GM21447 (cell line): Measurements from ENCODE around the gene DHRS7B.
A peak's percentile ranks its signal among the peaks of the same experiment; 100 is the strongest.
"Not testable (repeated sequence)": the region's sequence is repeated elsewhere in the genome, so short reads cannot be mapped to it uniquely, and the experiment has no call there.

Source experiments
- ATAC-seq: cut with Tn5 transposase; IDR thresholded peaks from one replicate; pipeline ENCODE4 v1.9.1; 2021; ENCODE audit not compliant: unreplicated experiment

Gene DHRS7B

DNA sequence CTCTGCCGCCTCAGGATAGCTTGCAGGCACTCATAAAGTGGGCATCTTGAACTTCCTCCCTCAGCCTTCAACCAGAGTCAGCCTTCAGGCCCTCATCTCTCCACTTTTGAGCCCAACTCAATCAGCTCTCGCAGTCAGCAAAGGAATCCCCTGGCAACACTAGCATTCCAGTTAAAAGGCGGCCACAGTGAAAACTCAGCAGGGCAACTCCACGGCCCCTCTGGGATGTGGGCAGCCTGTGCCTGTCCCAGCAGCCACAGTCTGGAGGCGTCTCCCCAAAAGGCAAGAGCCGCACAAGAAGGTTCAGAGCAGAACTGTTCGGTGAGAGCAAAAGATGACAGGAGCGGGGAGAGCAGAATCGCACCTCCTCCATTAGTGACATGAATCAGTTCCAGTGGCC lies 78.2 kb downstream of the DHRS7B start:
- ATAC-seq, result no peak

DNA sequence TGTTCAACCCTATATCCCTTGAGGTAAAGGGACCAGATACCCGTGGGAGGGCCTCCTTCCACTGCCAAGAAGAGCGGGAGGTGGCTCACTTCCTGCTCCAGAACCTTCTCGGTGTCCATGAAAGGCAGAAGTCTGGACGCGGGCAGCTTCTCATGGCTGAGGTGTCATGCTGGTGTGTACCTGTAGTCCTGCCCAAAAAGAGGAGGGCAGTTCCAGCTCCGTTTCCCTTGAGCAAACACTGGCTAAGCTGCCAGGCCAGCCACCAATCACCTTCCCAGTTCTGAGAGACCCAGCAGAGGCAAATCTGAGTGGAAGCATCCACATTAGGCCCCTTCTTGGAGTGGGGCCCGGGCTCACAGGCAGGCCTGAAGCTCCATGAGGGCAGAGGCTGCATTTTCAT lies 81.6 kb downstream of the DHRS7B start:
- ATAC-seq, result no peak

DNA sequence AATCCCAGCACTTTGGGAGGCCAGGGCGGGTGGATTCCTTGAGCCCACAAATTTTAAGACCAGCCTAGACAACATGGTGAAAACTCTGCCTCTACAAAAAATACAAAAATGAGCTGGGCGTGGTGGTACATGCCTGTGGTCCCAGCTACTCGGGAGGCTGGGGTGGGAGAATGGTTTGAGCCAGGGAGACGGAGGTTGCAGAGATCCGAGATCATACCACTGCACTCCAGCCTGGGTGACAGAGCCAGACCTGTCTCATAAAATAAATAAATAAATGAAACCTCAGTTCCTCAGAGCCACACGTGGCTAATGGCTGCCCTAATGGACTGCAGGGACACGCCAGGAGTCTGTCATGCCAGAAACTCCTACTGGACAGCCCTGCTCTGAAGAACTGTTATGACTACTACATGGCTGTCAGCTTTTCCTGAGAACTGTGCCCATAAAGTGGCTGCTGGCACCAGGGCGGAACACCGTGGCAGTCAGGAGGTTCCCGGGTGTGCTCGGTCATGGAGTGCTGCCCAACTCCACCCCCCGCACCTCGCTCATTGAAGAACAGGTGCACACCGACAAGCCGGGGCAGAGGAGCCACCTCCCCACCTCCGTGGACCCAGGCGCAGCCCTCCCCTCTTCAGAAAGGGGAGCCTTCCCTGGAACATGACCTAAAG lies 82.9 kb downstream of the DHRS7B start:
- ATAC-seq, result no peak

DNA sequence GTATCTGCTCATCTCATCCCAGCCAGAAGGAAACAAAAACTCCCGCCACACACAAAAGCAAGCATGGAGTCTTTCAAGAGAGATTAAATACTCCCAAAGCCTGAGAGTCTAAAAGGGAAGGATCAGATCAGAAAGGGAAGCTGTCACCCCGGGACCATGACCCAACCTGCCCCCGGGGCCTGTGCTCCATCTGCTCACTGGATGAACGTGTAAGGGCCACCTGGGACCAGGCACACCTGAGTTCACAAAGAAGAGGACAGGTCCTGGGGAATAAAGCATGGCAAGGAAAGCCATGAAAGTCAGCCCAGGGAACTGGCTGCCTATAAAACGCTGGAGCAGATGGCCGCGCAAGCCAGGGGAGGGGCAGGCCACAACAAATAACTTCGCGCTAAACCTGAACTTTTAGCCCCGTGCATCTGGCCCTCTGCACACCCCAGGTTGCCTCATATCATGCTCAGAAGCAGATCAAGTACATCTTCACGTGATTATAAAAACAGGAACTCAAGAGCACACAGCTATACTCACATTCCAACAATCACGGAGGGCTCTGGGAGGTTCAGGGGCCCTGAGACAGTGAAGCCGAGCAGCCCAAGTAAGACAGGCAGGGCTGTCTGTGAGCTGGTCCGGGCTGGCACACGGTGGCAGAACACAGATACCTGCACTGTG lies 83.8 kb downstream of the DHRS7B start:
- no peak for ATAC-seq

DNA sequence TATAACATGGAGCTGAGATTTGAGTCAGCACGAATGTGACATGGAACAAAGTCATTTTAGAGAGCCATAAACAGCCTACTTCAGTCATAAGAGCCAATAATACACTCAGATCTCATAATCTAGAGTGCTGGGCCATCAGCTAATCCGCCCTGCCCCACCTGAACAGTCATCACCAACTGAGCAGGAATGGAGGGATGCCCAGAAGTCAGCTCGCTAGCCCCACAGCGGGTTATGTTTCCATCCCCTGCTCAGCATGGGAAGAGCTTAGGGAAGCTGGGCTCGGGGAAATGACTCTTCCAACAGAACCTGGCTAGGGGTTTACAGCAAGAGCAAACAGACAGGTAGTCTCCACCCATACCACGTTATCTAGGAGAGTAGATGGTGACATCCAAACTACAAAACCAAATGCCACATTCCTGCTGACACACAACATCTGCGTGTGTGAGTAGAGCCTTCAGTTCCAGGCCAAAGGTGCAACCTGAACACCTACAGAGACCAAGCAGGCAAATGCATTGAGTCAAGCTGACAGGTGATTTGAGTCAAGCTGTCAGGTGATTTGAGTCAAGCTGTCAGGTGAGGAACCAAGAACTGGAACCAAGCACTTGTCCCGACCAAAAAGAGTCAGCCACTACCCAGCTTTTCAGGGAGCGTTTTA lies 85.2 kb downstream of the DHRS7B start:
- no peak for ATAC-seq

DNA sequence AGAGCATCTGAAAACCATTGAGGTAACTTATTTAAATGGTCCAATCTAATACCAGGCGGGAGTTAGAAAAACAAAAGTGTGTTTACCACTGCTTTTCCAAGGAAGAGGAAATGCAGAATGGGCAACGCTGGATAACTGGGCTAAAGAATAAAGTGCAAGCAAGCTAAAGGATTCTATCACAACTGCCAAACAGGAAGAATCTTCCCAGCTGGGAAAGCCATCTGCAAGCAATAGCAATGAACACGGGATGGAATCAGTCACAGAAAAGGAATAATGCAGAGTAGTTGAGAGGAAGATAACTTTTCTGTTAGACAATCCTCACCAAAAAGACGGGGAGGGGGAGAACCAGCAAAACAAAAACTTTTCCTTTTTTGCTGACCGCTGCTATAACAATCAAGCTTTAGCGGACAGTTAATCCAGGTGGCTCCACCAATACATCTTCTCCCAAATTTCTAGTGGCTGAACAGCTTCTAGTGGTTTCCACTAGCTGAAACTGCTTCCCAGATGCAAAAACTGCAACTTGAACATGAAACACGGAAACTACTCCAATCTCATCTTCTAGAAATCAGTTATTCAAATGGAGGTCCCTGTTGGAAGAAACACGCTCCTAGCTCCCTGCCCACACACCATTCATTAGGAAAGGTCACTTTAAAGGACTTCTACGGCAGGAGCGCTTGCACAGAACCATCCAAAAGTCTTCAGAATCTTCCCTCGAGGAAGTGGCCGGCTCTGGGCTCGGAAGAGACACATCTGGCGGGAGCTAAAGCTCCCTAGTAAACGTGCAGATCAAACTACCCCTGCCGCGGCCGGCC lies 86.3 kb downstream of the DHRS7B start:
- no peak for ATAC-seq

DNA sequence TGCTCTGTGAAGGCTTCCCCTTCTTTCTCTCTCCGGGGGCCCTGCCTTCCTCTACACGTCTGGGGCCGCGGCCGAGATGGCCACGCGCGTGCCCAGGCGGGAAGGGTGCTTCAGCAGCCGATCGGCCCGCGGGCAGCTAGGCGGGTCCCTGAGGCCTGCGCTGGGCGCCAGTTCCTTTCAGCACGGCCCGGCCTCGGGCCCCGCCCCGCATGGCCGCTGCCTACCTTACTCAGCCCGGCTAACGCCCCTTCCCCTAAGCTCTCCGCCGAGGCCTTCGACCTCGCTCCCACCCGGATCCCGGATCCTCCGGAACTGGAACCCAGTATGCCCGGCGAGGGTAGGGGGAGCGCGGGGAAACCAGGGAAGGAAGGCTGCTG lies 86.9 kb downstream of the DHRS7B start:
- ATAC-seq, result peak; percentile 14

DNA sequence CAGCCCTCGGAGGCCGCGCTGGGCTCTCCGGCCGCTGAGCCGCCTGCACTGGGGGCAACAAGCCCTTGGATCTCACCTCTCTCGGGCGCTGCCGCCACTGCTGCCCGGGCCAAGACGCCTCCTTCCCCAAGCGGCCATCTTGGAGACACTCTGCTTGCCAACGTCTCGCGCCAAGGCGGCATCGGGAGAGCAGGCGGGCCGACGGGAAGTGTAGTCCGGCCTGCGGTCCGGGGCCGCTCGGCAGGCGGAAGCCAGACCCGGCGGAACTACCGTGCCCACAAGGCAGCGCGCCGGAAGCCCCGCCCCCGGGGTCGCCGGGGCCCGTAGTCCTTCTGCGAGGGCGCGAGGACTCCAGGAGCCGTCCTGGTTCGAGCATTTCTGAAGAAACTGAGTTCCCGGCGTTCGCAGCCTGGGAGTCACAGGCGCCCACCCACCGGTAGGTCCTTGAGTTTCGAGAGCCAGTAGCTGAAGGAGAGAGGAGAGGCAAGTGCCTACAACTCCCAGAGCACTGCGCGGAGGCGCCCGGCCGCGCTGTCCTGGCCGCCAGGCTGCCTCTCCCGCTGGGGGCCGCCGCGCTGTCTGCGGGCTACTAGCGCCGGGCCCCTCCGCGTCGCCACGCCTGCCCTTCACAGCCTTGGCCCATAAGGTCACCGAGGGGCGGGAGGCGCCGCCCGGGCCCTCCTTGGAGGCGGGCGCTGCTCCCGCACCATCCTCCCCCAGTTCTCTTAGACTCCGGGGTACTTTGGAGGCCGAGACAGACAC lies 87.4 kb downstream of the DHRS7B start, which contains the start of gene TMEM11:
TSS of gene TMEM11 (minus strand) at position 147 of the 762 bp plus-strand sequence. CDS start at position 138, 9 bp downstream.
- peak; percentile 83 for ATAC-seq

DNA sequence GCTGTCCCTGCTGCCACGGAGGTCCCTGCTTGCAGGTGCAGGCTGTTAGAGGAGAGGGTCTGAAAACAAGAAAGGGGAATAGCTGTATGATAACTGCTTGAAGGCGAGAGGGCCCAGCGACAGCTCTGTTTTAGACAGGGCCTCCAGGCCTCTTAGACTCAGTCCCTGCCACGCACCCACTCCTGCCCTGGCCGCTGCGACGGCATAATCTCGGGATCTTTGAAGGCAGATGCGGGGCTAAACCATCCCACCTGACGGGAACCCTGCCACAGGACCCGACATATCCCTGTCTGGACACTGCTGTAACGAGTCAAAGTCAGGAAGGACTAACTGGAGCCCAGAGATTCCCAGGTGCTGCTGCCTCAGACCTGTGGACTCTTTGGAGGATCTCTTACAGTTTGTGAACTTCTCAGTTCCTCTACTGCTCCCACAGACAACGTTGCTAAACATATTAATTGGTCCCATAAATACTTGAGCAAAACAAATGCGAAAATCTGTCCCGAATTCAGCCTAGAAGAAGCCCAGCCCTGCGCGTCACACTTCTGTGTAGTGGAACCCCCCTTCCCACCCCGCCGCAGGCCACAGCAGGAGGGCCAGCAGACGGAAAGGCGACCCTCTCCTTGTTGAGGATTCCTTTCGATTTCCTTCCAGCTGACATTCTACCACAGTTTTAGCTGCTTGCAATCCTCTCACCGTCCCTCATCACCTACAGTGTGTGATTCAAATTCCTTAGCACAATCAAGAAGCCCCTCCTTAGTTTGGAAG lies 88.2 kb downstream of the DHRS7B start:
- peak; percentile 19 for ATAC-seq

DNA sequence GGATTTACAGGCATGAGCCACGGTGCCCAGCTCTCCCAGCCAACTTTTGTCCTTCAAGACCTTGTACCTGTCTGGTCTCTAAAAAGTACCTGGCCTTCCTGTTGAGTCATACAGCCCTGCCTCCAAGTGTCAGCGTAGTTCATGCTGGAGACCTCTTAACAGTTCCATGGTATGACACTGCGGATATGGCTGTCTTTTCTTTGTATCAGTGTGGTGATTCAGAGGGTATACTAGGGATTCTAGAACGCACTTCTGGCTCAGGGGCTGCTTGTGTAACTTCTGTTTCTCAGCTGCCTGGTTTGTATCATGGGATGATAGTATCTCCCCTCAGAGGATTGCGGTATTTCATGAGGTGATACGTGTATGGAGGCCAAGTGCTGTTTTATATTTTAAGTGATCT lies 89.2 kb downstream of the DHRS7B start:
- no peak for ATAC-seq

DNA sequence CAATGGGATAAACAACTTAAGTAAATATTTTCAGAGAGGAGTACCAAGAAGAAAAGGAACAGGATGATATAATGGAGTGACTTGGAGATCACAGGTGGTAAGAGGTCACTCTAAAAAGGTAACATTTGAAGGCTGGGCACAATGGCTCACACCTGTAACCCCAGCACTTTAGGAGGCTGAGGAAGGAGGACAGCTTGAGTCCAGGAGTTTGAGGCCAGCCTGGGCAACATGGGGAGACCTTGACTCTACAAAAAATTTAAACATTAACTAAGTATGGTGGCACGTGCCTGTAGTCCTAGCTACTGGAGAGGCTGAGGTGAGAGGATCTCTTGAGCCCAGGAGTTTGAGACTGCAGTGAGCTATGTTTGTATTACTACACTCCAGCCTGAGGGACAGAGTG lies 90.6 kb downstream of the DHRS7B start:
- ATAC-seq, result no peak

DNA sequence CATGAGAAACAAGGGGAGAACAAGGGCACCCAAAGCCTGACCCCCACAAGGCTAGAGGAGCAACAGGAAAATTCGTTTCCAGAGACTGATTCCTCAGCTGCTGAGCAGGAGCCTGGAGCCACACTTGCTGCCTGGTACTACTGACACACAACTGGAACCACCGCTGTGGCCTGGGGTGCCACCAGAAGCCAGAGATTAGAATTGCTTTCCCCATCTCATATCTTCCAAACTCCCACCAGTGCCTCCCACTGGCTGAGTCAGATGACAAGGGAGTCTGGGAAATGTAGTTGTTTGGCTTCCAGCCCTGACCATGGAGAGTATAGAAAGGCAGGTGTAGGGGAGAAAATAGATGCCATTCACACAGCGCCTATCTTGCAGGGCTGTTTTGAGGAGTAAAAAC lies 91.3 kb downstream of the DHRS7B start:
- no peak for ATAC-seq

DNA sequence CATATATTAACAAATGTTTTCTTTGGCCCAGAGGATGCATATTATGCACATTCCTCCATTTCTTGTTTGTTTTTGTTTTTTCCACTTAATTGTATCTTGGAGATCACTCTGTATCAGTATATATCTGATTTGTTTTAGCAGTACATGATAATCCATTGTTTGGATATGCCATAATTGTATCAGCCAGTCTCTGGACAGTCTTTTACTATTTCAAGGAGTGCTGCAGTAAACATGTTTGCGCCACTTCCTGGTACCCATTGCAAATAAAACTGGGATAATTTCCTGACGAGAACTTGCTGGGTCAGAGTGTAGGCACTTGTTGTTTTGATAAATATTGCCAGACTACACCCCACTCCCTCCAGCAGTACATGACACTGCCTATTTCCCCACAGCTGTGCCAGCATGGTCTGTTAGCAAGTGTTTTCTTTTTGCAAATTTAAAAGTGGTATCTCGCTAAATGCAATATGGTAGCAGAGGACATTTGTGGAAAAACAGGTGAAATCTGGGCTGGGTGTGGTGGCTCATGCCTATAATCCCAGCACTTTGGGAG lies 92.1 kb downstream of the DHRS7B start:
- no peak for ATAC-seq

DNA sequence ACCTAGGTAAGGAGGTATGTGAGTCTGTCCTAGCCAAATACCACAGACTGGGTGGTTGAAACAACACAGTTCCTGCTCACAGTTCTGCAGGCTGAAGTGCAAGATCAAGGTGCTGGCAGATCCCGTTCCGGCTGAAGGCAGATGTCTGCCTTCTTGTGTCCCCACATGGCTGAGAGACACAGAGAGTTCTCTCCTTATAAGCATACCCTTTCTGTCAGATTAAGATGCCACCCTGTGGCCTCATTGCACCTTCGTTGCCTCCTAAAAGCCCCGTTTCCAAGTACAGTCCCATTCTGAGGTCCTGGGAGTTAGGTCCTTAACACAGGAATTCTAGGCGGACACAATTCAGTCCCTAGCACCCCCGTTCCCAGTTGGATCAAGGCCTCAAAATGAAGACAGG lies 96.3 kb downstream of the DHRS7B start:
- ATAC-seq, result no peak

DNA sequence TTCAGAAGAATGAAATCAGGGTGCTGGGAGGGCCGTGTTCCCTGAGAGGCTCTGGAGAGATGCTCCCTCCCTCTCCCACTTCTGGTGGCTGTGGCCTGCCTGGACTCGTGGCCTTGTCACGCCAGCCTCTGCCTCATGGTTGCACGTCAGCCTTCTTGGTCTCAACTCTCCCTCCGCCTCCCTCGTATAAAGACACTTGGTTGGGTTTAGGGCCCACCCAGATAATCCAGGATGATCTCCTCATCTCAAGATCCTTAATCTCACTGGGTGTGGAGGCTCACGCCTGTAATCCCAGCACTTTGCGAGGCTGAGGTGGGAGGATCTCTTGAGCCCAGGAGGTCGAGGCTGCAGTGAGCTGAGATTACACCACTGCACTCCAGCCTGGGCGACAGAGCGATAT lies 100.5 kb downstream of the DHRS7B start:
- not testable (repeated sequence) for ATAC-seq

DNA sequence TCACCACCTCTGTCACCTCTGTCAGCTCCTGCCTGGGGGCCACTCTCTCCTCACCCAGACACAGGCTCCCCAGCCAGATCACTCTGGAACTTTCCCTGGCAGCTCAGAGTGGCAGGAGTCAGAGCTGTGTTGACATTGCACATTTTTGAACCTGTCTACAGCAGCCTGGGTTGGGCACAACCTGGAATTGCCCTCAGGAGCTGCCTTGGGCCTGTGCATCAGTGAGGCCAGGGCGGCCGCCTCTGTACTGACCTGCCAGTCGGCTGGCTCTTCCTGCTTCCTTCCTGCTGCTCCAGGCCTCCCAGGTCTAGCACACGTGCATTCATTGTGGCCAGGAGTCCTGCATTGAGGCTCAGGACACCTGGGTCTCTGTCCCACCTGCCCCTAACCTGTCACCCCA lies 101.3 kb downstream of the DHRS7B start:
- no peak for ATAC-seq

DNA sequence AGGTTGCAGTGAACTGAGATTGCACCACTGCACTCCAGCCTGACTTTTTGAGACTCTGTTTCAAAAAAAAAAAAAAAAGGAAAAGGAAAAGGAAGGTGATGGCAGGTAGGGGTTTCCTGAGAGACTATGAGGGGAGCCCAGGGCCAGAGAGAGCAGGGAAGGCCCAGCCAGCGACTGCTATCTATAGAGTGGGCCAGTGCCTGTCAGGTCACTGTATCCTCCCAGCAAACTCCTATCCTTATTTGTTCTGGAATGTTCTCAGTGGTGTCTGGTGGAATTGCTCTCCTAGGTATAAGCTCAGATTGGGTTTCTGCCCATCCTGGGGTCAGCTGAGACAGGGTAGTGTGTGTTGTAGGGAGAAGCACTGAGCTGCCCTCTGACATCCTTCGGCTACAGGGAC lies 102.1 kb downstream of the DHRS7B start:
- ATAC-seq, result no peak

DNA sequence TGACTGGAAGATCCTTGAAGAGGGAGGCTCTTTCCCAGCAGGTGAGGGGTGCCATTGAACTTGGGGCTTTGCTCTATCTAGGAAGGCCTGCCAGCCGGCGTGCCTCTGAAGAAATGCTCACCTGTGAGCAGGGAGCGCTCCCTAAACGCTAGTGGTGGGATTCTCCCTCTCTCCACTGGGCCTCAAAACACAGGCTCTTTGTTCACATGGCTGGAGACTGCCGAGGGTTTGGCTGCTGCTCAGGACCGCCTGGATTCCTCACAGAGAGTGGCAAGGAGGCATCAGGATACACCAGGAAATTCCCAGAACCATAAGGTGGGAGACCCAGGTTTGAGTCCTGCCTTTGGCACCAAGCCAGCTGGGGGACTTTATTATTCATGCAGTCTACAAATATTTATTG lies 104.8 kb downstream of the DHRS7B start:
- no peak for ATAC-seq

DNA sequence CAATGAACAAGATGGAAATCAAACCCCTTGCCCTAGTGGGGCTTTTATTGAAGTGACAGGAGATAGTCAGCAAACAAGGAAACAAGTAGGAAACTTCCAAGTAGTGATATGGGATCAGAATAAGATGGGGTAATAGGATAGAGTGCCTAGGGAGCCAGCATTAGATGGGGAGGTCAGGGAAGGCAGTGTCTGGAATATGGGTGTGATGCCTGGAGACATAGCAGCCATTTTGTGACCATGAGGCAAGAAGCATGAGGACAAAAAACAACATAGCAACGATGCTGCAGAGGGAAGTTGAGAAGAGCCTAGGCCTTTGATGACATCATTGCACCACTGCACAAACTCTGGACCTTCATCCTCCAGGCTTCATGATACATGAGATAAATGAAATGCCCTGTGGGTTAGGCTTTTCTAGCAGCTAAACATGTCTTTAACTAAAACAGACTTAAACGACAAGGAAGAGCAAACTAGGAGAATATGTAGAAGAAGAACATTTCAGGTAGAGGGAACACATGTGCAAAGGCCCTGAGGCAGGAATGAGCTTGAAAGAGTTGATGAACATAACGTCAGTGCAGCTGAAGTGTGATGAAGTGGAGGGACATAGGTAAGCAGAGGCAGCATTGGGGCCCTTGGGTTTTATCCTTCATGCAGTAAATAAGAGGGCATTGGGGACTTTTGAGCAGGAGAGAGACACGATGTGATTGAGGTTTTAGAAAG lies 105.4 kb downstream of the DHRS7B start:
- ATAC-seq, result no peak
